GM21515 (cell line): ENCODE measurements around the gene ONECUT3.

Experiments
- ATAC-seq: cut with Tn5 transposase; IDR thresholded peaks from one replicate; pipeline ENCODE4 v1.9.1; 2021; ENCODE audit not compliant: unreplicated experiment

The ONECUT3 gene

DNA sequence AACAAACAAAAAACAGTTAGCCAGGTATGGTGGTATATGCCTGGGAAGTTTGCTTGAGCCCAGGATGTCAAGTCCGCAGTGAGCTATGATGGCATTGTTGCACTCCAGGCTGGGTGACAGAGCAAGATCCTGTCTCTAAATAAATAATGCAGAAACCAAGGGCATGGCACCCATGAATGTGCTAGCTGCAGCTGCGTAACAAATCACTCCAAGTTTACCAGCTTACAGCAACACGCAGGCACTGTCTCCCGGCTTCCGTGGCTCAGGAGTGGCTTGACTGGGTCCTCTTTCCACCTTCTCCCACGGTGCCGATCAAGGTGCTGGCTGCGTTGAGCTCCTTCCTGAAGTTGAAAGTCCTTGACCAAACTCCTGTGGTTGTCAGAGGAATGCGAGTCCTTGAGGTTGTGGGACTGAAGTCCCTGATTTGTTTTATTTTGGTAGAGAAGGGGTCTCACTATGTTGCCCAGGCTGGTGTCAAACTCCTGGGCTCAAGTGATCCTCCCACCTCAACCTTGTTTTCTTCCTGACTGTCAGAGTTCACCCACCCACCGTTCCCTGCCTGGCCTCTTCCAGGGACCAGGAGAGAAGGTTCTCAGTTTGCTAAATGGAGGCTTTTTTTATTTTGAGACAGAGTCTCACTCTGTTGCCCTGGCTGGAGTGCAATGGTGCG lies 13.2 kb upstream of the ONECUT3 start:
- no peak for ATAC-seq

DNA sequence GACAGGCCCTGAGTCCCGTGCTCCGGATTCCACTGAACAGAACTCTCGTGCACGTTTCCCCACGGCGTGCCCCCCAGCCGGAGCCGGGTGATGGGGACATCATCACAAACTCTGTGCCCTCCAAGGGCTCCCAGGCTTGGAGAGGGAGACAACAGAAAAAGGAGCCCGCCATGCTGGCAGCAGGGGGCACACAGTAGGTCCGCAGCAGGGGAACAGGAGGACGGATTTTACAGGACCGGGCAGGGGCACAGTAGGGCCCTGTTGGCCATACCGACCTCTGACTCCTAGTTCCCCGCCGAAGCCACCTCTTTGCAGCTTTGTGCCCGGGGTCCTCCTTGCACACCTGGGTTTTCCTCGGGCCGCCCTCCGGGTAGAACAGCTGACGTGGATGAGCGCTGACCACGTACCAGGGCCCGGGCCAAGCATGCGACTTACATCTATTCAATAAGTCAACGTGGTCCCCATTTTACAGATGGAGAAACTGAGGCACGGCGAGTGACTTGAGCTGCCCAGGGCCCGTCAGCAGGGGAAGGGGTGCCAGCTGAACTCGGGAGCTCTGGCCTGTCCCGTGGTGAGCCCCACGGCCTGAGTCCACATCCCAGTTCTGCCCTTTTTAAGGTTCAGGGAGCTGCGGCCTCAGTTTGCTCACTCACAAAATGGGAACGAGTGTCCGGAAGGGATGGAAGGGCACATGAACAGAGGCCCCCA lies 10.2 kb upstream of the ONECUT3 start:
- no peak for ATAC-seq

DNA sequence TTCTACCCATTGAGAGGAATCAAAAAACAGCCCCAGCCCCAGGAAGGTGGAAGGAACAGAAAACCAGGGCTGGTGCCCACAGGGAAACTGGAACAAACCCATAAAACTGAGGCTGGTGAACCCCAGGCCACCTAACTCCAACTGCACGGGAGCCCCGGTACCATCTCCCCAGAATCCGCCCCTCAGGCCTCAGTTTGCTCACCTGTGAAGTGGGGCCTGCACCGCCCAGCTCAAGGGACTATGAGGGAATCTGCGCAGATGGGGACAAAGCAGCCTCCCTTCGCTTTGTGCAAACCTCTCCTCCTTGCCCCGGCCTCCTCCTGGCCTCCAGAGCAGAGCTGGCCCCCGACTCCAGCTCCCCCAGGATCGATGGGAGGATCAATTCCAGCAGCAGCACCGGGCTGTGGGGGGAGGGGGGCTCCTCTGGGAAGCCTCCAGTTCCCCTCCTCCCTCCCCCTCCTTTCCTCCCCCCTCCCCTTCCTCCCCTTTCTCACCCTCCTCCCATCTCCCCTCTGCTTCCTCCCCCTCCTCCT lies 9.1 kb upstream of the ONECUT3 start:
- ATAC-seq: no peak

DNA sequence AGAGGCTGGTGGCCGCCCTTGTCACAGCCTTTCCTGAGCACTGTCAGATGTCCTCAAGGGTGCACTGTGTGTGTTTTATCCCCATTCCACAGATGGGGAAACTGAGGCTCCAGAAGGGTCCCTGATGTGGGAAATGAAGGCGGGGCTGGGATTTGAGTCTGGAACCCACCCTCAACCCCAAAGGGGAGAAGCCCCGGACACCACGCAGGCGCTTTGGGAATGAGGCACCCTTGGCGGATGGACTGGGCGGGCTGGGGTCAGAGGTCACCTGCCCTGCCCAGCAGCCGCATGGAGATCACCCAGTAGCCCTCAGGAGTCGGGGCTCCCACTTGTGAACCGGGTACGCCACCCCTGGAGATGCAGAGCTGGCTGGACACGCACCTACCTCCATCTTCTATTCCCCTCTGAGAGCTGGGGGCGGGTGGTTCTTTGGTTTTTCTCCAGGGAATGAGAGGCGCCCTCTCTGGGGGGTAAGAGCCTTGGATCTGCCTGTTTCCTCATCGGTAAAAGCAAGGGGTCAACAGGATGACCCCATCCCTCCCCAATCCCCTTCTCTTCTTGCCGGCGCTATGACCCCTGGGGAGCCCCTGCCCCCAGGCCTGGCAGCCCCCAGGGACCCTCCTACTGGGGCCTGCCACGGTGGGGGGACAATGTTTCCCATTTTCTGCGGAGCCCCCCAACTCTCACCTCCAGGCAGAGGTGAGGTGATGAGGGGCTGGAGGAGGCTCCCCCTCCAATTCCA lies 8.3 kb upstream of the ONECUT3 start:
- no peak for ATAC-seq

DNA sequence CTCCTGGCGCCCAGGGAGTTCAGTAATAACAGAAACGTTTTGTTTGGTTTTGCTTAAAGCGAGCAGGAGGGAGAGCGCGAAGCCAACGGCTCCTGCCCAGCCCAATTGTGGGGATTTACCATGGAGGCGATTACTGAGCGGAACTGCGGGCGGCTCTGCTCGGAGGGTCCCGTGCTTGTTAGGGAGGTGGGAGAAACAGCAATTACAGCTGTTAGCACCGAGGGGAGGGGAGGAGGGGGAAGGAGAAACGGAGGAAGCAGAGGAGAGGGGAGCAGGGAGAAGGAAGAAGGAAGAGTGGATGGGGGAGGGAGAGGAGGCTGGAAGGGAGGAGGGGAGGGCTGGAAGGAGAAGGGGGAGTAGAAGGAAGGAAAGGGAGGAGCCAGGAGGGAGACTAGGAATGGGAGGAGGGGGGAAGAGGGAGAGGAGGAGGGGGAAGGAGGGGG lies 7.7 kb upstream of the ONECUT3 start:
- no peak for ATAC-seq

DNA sequence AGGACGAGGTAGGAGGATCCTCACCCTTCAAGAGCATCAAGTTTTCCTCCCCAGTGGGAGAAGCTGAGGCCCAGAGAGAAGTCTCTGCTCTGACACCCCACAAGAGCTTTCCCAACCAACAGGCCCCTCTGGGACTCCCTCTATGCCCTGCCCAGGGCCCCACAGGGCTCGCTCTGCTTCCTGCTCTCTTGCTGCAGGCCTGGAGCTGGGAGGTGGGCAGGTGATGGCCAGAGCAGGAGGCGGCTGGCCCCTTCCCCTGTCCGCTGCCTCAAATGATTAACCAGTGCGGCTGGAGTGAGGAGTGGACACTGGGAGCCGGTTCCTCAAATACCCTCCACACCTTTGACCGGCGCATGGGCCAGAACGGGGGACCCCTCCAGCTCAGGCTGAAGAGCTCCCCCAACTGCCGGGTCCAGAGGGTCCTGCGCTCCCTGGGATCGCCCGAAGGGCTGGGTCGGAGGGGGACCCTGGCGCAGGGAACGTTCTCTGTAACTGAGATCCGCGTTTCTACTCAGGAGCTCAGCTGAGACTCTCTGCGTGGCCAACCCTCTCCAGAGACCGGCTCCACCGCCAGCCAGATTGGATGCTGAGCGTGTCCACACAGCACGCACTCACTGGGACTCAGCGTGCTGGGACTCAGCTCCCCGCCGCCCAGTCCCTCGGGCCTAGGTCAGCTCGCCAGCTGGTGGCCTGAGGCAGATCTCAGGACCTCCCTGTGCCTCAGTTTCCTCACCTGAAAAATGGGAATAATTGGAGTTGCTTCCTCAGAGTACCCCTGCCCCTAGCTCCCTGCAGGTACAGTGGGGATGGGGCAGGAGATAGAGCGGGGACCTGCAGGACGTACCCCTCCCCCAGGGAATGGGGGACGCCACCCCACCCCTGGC lies 6.7 kb upstream of the ONECUT3 start:
- no peak for ATAC-seq

DNA sequence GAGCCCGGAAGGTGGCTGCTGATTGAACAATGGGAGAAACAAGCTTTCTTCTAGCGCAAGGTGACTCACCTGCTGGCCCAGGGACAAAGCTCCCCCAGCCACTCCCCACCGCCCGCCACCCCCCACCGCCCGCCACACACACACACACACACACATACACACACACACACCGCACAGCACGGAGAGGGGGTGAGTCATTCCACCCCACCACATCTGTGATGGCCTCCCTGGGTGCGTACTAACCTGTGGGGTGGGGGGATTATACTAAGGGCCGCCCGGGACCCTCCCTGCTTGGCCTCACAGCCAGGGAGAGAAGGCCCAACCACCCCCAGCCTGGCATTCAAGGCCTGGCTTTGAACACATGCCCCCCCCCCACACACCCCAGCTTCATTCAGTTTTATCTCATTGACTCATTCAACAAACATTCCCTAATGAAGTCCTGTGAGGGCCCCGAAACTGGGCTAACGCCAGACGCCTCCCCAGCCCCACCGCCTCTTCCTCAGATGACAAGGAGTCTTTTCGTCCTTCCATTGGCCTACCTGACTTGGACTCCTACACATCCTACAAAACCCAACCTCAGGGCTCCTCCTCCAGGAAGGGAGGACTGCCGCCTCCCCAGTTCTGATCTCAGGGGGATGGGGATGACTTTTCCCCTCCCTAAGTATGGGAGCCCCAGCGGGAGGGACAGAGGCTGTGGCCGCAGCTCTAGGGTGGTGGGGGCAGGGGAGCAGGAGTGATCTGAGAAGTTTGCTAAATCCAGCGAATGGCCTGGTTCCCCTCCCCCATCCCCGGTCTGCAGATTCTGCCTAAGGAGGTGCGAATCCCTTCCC lies 5.8 kb upstream of the ONECUT3 start:
- no peak for ATAC-seq

DNA sequence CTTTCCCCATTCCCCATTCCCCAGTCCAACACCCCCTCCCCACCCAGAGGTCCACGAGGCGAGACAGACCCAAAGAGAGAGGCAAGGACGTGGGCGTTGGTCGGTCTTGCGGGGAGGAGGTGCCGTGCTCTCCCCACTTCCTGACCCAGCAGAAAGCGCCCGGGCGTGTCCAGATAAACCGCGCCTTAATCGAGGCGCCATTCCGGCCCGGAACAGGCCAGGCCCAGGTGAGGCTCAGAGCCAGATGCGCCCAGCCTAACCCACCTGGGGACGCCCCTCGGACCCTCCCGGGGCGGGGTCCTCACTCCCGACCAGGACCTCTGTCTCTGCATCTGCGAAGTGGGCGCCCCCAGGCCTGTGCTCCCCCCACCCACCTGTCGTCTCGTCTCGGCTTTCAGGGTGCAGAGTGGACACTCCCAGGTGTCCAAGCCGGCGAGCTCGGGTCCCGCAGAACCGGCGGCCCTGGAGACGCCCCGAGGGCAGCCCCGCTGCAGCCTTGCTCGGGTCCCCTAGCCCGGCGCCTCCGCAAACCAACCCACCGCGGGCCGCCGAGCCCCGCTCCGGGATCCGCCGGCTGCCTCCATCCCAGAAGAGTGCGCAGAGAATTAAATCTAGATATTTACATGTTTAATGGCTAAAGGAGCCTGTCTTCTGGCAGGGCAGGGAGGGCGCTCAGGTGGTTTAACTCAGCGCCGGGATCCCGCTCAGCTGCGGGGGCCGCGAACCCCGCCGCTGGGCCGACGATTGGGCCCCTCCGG lies 5.0 kb upstream of the ONECUT3 start:
- ATAC-seq: no peak

DNA sequence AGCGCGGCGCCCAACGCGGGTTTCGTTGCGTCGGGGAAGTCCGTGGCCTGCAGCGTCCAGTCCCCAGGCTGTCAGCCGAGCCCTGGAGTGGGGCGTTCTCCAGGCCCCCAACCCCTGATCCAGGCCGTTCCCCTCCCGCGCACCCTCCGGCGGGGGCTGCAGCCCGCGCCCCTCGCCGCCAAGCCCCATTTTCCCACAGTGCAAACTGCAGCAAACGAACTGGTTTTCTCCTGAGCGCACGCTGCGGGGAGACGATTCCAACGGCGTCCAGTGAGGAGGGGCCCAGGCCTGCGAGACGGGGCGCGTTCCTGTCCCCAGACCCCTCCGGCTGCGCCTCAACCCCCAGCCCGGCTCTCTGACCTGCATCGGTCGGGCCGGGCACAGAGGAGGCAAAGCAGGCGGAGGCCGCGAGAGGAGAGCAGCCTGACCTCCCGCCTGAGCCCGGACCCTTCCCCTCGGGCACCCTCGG lies 4.4 kb upstream of the ONECUT3 start:
- no peak for ATAC-seq

DNA sequence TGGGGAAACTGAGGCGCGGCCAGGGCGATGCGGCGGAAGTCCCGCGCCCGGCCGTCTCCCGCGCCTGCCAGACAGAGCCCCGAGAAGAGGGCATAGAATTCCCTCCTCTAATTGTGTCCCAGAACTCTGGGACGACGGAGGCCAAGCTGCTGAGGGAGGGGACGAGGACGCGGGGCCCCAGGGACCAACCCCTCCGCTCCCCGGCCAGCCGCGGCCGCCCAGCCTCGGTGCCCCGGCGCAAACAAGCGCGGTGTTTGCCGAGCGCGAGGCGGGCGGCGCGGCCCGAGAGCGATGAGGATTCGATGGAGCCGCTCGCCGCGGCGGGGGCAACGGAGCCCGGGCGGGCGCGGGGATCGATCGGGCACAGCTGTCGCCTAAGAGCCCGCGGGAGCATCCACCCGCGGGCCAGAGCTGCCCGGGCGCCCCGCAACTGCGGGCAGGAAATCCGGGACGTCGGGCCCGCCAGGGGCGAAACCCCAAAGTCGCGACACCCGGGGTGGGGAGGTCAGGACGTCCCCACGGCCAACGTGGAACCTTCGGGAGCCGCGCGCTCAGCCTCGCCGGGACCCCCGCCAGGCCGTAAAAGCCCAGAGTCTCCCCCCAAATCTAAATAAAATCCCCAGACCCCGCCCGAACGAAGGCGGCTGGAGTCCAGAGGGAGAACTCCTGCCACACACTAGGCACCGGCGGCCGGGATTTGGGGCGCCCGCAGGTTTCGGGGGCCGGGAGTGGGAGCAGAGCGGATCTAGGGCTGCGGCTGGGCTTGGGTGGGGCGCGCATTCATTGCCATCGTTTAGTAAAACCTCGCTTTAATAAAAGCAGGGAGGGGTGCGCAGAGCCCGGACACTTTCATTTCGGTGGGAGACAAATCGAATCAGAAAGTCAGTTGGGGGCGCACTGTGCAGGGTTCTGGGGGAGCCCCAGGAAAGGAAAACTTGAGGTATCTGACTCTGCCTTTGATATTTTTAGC lies 3.6 kb upstream of the ONECUT3 start:
- no peak for ATAC-seq

DNA sequence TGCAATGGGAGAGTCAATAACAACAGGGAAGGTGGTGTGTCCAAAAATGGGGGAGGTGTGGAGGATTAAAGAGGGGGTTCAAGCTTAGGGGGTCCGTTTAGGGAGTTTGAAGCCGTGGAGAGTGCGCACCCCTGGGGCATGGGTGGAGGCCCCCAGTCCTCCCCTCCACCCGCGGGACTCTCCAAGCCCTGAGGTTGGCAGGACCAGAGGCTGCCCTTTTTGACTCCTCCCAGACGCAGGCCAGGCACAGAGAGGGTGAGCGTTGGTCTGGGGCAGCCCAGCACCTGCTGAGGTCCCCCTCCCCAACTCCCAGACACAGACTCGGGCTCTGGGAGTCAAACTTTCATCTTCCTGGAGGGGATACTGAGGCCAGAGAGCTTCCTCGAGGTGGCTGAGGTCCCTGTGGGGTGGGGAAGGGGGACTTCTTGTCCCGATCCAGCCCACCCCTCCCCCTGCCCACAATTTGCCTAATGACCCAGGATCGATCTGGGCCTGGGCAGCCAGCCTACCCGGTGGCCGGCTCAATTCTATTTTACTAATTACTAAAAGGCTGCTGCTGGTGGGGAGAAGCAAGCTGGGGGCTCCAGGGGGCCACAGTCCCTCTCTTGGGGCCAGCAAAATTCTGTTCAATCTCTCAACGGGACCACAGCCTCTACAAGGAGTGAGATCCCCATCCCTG lies 2.8 kb upstream of the ONECUT3 start:
- no peak for ATAC-seq

DNA sequence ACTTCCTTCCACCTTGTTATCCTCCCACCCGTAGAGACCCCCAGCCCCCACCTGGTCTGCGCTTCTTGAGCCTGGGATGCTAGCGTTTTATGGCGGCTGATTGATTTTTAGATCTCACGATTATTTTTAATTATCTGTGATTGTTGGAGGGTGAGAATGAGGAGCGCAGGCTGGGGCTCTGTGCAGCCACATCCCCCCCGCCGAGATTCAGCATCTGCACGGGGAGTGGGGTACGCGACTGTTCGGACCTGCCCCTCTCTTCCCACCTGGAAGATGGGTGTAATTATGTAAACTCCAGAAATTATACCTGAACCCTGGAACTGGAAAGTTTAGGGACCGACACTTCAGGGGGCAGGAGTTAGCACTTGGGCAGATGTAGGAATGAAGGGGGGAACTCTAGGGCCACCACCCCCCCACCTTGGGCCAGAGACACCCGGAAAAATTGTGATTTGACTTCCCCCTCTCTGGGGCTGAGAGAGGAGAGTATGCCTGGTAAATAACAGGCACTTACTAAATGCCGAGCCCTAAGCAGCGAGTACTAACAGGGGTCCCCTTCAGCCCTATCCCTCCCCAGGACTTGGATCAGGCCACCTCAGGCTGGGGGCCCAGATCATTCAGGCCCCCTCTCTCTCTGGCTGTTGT lies 1.8 kb upstream of the ONECUT3 start:
- no peak for ATAC-seq

DNA sequence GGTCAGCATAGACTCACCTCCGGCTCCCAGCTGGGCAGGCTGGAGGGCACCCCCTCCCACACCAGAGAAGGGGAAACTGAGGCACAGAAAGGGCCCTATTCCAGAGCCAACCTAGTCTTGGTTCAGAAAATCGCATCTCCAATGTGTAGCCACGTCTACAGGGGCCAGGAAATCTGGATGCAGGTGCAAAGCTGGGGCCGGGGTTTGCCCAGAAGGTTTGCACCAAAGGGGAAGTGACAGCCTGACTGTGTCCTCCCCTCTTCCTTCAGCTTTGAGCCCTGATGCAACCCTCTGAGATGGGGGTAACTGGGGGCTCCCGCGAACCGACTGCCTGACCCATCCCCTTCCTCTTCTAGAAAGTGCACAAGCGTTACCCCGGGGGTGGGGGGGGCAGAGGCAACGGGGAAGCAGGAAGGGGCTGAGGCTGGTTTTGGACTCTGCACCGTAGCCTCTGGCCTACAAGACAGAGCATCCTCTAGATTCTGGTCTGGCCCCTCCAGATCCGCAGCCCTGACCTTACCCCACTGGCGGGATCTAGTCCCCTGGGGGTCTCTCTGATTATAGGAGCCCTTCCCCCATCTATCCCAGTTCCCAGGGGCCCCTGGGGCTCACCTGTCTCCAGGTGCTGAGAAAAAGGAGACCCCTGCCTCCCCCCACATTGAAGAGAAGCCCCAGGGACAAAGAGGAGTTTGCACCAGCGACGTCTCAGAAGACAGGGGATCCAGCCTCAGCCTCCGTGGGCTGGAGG lies 1.1 kb upstream of the ONECUT3 start:
- no peak for ATAC-seq

DNA sequence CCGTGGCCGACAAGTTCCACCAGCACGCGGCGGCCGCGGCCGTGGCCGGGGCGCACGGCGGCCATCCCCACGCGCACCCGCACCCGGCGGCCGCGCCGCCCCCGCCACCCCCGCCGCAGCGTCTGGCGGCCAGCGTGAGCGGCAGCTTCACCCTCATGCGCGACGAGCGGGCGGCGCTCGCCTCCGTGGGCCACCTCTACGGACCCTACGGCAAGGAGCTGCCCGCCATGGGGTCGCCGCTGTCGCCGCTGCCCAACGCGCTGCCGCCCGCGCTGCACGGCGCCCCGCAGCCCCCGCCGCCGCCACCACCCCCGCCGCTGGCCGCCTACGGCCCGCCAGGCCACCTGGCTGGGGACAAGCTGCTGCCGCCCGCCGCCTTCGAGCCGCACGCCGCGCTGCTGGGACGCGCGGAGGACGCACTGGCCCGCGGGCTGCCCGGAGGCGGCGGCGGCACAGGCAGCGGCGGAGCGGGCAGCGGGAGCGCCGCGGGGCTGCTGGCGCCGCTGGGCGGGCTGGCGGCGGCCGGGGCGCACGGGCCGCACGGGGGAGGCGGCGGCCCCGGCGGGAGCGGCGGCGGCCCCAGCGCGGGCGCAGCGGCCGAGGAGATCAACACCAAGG lies 821 bp downstream of the ONECUT3 start:
- ATAC-seq: no peak

DNA sequence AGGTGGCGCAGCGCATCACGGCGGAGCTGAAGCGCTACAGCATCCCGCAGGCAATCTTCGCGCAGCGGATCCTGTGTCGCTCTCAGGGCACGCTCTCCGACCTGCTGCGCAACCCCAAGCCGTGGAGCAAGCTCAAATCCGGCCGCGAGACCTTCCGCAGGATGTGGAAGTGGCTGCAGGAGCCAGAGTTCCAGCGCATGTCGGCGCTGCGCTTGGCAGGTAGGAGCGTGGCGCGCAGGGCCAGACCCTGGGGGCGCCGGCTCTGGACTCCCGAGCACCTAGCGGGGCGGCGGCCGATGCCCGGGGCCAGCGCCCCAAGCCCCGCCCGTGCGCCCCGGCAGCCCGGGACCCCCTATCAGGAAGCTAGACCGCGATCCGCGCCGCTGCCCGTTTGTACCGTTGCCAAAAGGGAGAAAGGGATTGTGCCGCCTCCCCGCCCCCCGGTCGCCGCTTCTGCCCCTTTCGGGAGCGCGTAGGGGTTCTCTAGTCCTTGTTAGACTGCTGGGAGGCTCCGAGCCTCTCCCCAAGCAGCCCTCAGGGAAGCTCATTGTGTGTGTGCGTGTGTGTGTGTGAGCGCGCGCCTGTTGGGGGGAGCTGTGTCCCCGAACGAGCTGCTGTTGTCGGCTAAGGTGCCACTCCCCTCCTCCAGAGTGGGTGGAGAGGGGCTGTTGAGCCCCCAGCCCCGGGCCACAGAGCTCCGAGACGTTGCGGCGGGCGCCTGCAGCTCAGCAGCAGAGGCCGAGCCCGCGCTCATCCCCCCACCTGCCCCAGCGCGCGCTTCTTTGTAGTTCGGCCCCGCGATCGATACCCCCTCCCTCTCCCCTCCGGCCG lies 1.5 kb downstream of the ONECUT3 start:
- no peak for ATAC-seq
